GM10266 (cell line): ENCODE data around the gene ATP4B.

ENCODE experiments used
- DNase-seq: peaks from one replicate; pipeline ENCODE4 v3.0.0; 2012; ENCODE audit errors: extremely low spot score
- TF ChIP-seq, protein P1 (sequence below): IDR thresholded peaks from 2 replicates; pipeline ENCODE4 v1.5.1; 2012; ENCODE audit warnings: mild to moderate bottlenecking, low read depth; ENCODE audit not compliant: control insufficient read depth, insufficient read depth; ENCODE audit errors: missing control alignments

The ATP4B gene

DNA sequence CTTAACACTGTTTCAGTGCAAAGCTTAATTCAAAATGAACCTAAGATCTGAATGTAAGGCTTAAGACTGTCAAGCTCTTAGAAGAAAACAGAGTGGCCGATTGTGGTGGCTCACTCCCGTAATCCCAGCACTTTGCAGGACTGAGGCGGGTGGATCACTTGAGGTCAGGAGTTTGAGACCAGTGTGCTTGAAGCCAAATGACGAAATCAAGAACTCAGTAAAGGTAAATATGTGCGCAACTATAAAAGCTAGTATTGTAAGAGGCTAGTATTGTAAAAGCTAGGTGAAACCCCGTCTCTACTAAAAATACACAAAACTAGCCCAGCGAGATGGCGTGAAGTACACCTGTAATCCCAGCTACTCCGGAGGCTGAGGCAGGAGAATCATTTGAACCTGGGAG lies 12.7 kb downstream of the ATP4B start:
- no peak for DNase-seq

GRCh38 chr13:113644800-113645199 lies 13.2 kb downstream of the ATP4B start:
- TF ChIP-seq, protein P1, sequence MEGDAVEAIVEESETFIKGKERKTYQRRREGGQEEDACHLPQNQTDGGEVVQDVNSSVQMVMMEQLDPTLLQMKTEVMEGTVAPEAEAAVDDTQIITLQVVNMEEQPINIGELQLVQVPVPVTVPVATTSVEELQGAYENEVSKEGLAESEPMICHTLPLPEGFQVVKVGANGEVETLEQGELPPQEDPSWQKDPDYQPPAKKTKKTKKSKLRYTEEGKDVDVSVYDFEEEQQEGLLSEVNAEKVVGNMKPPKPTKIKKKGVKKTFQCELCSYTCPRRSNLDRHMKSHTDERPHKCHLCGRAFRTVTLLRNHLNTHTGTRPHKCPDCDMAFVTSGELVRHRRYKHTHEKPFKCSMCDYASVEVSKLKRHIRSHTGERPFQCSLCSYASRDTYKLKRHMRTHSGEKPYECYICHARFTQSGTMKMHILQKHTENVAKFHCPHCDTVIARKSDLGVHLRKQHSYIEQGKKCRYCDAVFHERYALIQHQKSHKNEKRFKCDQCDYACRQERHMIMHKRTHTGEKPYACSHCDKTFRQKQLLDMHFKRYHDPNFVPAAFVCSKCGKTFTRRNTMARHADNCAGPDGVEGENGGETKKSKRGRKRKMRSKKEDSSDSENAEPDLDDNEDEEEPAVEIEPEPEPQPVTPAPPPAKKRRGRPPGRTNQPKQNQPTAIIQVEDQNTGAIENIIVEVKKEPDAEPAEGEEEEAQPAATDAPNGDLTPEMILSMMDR = no peak
- no peak for DNase-seq

More for the DNA sequence above, 12.7 kb downstream of the ATP4B start:
- TF ChIP-seq, protein P1 = no peak

- TF ChIP-seq, protein P1 = no peak
- no peak for DNase-seq
Measured at GRCh38 chr13:113643593-113643992, 14.4 kb downstream of the ATP4B start.

DNA sequence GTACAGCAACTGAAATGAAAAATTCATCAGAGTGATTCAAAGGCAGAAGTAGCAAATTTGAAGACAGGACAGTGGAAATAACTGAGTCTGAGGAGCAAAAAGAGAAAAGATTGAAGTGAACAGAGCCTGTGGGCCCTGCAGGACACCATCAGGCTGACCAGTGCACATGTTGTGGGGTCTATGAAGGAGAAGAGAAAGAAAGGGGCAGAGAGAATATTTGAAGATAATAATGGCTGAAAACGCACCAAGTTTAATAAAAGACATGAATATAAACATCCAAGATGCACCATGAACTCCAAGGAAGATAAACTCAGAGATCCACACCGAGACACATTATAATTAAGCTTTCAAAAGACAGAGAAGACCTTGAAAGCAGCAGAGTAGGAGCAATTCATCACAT lies 15.4 kb downstream of the ATP4B start:
- no peak for DNase-seq
- TF ChIP-seq, protein P1 = no peak

GRCh38 chr13:113641426-113641825 lies 16.6 kb downstream of the ATP4B start:
- TF ChIP-seq, protein P1 = no peak
- DNase-seq = no peak

GRCh38 chr13:113639616-113640262 lies 18.3 kb downstream of the ATP4B start:
- TF ChIP-seq, protein P1 = no peak
- no peak for DNase-seq

GRCh38 chr13:113638806-113639205 lies 19.2 kb downstream of the ATP4B start:
- TF ChIP-seq, protein P1 = no peak
- DNase-seq = no peak
